Activated T-cell treated with anti-CD3 and anti-CD28 coated beads, Interleukin-2, amount 50 U/mL, for 72 hours (primary cell): ENCODE measurements around the gene ZSCAN30. TPM values are rescaled to one million over a fixed set of nuclear protein-coding genes. Genes with fewer than 3 reads are reported as not detected.

Source experiments
- ATAC-seq, 2 donors: fragments of 150-1000 bp; cut with Tn5 transposase; replicated peaks in 1 of 2; 2 replicates each; pipeline ENCODE4 v1.10.0; 2021; ENCODE audit warnings: moderate library complexity in 2 of 2, mild to moderate bottlenecking in 1 of 2
- DNase-seq, 2 donors: peaks; one replicate each; pipeline ENCODE4 v3.0.0; 2021 to 2022; ENCODE audit warnings: mixed read lengths in 1 of 2
- H3K27ac Mint-ChIP-seq: one replicate; pipeline ENCODE4 v1.8.0; 2022; ENCODE audit warnings: mild to moderate bottlenecking, moderate library complexity, mixed read lengths
- H3K27me3 Mint-ChIP-seq: one replicate; pipeline ENCODE4 v1.8.0; 2022; ENCODE audit warnings: low read depth, mixed read lengths
- H3K36me3 Mint-ChIP-seq, 2 donors: one replicate each; pipeline ENCODE4 v1.8.0; 2022; ENCODE audit warnings: mixed read lengths in 2 of 2, mild to moderate bottlenecking in 1 of 2; ENCODE audit not compliant: insufficient read depth in 2 of 2
- H3K4me1 Mint-ChIP-seq: one replicate; pipeline ENCODE4 v1.8.0; 2022; ENCODE audit warnings: low read depth, mixed read lengths
- H3K4me3 Mint-ChIP-seq, 2 donors: one replicate each; pipeline ENCODE4 v1.8.0; 2022; ENCODE audit warnings: mild to moderate bottlenecking in 2 of 2, mixed read lengths in 2 of 2, moderate library complexity in 2 of 2
- H3K9me3 Mint-ChIP-seq, 2 donors: one replicate each; pipeline ENCODE4 v1.8.0; 2022; ENCODE audit warnings: mixed read lengths in 2 of 2
- total RNA-seq, 2 donors: library from RNA; stranded (reverse); gene quantifications; one replicate each; pipeline ENCODE4 v1.2.3, GENCODE V29; 2022

The ZSCAN30 gene
- total RNA-seq, 2 donors from 2014 or later: 47.2 to 49.6 TPM

DNA sequence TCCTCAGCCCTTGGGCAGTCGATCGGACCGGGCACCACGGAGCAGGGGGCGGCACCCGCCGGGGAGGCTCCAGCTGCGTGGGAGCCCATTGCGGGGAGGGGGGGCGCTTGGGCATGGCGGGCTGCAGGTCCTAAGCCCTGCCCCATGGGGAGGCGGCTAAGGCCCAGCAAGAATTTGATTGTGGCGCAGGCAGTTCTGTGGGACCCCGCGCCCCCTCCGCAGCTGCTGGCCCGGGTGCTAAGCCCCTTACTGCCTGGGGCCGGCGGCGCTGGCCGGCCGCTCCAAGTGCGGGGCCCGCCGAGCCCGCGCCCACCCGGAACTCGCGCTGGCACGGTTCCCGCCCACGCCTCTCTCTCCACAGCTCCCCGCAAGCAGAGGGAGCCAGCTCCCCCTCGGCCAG is 18.4 kb downstream of the ZSCAN30 start:
- DNase-seq (no peak), ATAC-seq (no peak)
- Mint-ChIP-seq H3K9me3 (peaks cover 11 to 17% of the 10 kb centered on the region in 2 donors), H3K27ac (no peak overlapping the region), H3K36me3 (peaks cover 14 to 25% of the 10 kb centered on the region in 2 donors), H3K4me3 (no peak overlapping the region), H3K27me3 (no peaks in the 10 kb centered on the region), H3K4me1 (peaks cover 16% of the 10 kb centered on the region)

DNA sequence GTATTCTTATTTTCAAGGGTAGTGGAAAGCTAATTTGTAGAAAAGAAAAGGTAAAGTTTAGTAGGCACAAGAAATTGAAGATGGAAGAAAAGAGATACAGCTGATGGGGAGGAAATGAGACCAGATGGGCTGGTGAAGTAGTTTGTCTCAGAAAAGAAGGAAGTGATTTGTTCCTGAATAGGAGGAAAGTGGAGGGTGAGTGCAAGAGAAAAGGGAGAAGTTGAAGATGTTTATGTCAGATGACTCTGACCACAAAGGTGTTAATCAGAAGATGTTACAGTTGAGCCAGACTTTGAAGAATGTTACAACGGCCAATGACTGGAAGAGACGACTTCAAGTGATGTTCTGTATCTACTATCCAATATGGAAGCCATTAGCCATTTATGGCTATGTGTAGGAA is 21.2 kb downstream of the ZSCAN30 start:
- H3K27ac Mint-ChIP-seq: peak overlapping the region; percentile 10
- peaks cover 16% of the 10 kb centered on the region for H3K4me1 Mint-ChIP-seq
- ATAC-seq (no peak), DNase-seq (no peak)
- peaks cover 13 to 21% of the 10 kb centered on the region in 2 donors for H3K9me3 Mint-ChIP-seq
- H3K36me3 Mint-ChIP-seq: peaks cover 18 to 30% of the 10 kb centered on the region in 2 donors
- H3K27me3 Mint-ChIP-seq: no peaks in the 10 kb centered on the region
- peak overlapping the region in 1 of 2 donors; percentile 27 for H3K4me3 Mint-ChIP-seq

DNA sequence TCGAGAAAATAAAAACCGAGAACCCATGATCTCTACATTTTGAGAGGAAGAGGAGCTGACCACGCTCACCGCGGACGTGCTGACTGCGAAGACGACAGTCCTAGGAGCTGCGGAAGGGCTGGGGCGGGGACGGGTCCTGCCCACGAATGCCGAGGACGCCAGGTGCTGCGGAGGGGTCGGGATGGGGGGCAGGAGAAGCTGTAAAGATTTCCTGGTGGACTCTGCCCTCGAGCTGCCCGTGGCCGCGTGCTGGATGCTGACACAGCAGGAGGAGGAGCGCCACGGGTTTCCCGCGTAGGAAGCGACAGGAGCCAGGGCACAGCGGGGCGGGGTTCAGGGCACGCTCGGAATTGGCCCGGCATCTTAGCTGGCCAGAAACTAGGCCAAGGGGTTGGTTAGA is 22.2 kb downstream of the ZSCAN30 start:
- H3K9me3 Mint-ChIP-seq: peaks cover 13 to 19% of the 10 kb centered on the region in 2 donors
- DNase-seq: peak; percentile 12 to 21
- H3K4me3 Mint-ChIP-seq: peak overlapping the region; percentile 87 to 90
- peak in 1 of 2 donors; percentile 15 for ATAC-seq
- H3K4me1 Mint-ChIP-seq: peaks cover 16% of the 10 kb centered on the region
- H3K27ac Mint-ChIP-seq: no peak overlapping the region
- H3K27me3 Mint-ChIP-seq: no peaks in the 10 kb centered on the region
- peaks cover 18 to 25% of the 10 kb centered on the region in 2 donors for H3K36me3 Mint-ChIP-seq

DNA sequence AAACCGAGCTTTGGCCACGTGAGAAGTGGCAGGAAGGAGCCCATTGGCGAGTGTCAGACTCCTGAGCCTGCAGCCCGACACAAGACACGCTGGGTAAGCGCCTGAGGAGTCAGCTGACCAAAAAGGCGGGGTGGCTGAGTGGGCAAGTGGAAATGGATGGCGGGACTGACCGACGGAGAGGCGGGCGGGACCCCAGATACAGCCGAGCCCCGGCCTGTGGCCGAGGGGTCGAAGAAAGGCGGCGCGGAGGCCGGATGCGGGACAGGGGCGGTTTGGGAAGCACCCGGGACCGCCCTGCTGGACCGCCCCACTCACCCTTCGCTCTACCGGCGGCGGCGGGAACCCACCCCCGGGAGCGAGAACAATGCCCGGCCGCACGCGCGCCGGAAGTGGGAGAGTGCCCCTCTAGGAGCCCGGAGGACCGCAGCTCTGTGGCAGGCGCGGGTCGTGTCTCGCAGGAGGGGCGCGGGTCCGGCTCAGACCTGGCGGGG is 22.8 kb downstream of the ZSCAN30 start:
- Mint-ChIP-seq H3K4me3 (peak overlapping the region; percentile 87 to 90), H3K9me3 (peaks cover 13 to 19% of the 10 kb centered on the region in 2 donors), H3K4me1 (peaks cover 16% of the 10 kb centered on the region), H3K36me3 (peaks cover 18 to 27% of the 10 kb centered on the region in 2 donors), H3K27ac (peak overlapping the region; percentile 89), H3K27me3 (no peaks in the 10 kb centered on the region)
- ATAC-seq: peak; percentile 86 to 90
- DNase-seq: peak; percentile 67 to 77

DNA sequence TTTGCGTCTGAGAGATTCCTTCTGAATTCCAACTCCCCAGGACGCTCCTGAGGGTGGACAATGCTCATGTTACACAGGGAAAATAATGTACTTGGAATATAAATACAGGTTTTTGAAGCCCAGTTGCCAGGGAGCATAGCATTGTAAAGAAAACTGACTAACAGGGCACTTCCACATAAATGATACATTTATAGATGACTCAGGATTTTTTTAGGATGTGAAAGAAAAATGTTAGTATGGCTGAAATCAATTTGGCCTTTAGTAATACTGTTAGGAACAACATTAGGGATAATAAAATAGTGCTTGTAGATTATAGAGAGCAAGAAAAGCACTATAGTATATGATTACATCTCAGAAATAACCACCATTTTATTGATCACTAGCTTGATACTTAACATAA is 25.6 kb downstream of the ZSCAN30 start:
- Mint-ChIP-seq H3K4me3 (no peak overlapping the region), H3K27ac (no peak overlapping the region), H3K9me3 (peaks cover 12 to 19% of the 10 kb centered on the region in 2 donors), H3K4me1 (peaks cover 16% of the 10 kb centered on the region), H3K27me3 (no peaks in the 10 kb centered on the region), H3K36me3 (peaks cover 25 to 35% of the 10 kb centered on the region in 2 donors)
- ATAC-seq (no peak), DNase-seq (no peak)

DNA sequence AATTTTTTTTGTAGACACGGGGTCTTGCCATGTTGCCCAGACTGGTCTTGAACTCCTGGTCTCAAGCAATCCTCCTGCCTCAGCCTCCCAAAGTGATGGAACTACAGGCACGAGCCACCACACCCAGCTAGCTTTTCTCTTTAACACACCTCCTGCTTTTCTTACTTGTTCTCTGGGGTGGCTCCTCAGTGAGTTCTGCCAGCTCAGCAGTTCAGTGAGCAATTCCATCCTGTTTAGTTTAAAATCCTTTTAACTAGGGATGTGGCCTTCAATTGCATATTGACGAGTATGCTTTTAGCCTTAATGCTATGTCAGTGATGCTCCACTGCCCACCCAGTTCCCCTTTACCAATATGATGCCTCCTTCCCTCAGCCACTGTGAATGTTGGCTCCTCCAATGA is 33.1 kb downstream of the ZSCAN30 start:
- H3K4me1 Mint-ChIP-seq: no peaks in the 10 kb centered on the region
- H3K36me3 Mint-ChIP-seq: peaks cover 40 to 60% of the 10 kb centered on the region in 2 donors
- no peak overlapping the region for H3K4me3 Mint-ChIP-seq
- peaks cover 10 to 22% of the 10 kb centered on the region in 2 donors for H3K9me3 Mint-ChIP-seq
- ATAC-seq (no peak), DNase-seq (no peak)
- H3K27me3 Mint-ChIP-seq: no peaks in the 10 kb centered on the region
- H3K27ac Mint-ChIP-seq: no peak overlapping the region

DNA sequence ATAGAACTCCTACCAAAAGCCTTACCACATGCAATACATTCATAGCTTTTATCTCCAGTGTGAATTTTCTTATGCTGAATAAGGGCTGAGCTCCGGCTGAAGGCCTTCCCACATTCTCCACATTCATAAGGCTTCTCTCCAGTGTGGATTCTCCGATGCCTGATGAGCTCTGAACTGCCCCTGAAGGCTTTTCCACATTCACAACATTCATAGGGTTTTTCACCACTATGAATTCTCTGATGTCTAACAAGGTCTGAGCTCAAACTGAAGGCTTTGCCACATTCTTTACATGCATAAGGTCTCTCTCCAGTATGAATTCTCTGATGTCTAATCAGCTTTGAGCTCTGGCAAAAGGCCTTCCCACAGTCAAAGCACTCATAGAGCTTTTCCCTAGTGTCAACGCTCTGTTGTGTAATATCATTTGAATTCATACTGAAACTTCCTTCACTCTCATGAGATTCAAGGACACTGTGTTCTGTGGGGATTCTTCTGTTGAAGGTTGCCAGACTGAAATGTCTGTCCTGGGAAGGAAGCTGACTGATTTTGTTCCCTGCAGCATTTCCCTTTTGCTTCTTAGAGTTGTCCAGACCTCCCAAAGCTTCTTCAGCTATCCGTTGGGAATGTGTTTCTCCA is 36.3 kb downstream of the ZSCAN30 start:
- Mint-ChIP-seq H3K4me1 (no peaks in the 10 kb centered on the region), H3K9me3 (peaks cover 12 to 27% of the 10 kb centered on the region in 2 donors), H3K27me3 (no peaks in the 10 kb centered on the region), H3K36me3 (peaks cover 37 to 60% of the 10 kb centered on the region in 2 donors), H3K4me3 (no peak overlapping the region), H3K27ac (no peak overlapping the region)
- no peak for ATAC-seq
- no peak for DNase-seq

DNA sequence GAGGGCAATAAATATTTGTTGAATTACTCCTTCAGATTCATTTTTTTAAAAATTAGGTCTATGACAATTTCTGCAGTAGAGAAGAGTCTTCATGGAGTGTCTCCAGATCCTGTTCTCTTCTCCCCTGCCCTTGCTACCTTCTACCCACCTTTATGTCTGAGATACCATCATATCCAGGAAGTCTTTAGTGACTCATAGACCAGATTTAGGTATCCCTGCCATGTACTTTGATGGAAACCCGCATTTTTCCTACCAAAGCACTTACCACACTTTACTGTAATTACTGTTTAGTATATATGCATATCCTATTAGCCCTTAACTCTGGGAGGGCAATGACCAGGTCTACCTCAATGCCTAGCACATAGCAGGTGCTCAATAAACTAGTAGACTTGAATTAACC is 37.6 kb downstream of the ZSCAN30 start:
- Mint-ChIP-seq H3K27ac (no peak overlapping the region), H3K36me3 (peaks cover 36 to 63% of the 10 kb centered on the region in 2 donors), H3K4me3 (no peak overlapping the region), H3K4me1 (no peaks in the 10 kb centered on the region), H3K9me3 (peaks cover 12 to 25% of the 10 kb centered on the region in 2 donors), H3K27me3 (no peaks in the 10 kb centered on the region)
- no peak for DNase-seq
- no peak for ATAC-seq

DNA sequence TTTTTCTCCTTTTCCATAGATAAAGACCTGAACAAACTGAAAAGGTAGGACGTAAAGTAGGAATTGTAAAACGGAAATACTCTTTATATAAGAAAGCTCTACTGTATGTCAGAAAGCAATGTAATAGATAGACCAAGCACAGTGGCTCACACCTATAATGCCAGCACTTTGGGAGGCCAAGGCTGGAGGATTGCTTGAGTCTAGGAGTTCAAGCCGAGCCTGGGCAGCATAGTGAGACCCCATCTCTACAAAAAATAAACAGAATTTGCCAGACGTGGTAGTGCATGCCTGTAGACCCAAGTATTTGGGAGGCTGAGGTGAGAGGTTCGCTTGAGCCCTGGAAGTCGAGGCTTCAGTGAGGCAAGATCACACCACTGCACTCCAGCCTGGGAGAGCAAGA is 41.6 kb downstream of the ZSCAN30 start:
- peaks cover 54 to 78% of the 10 kb centered on the region in 2 donors for H3K36me3 Mint-ChIP-seq
- peaks cover 19% of the 10 kb centered on the region for H3K4me1 Mint-ChIP-seq
- H3K9me3 Mint-ChIP-seq: peaks cover 17 to 41% of the 10 kb centered on the region in 2 donors
- H3K27ac Mint-ChIP-seq: no peak overlapping the region
- DNase-seq: no peak
- no peak overlapping the region for H3K4me3 Mint-ChIP-seq
- ATAC-seq: no peak
- no peaks in the 10 kb centered on the region for H3K27me3 Mint-ChIP-seq

DNA sequence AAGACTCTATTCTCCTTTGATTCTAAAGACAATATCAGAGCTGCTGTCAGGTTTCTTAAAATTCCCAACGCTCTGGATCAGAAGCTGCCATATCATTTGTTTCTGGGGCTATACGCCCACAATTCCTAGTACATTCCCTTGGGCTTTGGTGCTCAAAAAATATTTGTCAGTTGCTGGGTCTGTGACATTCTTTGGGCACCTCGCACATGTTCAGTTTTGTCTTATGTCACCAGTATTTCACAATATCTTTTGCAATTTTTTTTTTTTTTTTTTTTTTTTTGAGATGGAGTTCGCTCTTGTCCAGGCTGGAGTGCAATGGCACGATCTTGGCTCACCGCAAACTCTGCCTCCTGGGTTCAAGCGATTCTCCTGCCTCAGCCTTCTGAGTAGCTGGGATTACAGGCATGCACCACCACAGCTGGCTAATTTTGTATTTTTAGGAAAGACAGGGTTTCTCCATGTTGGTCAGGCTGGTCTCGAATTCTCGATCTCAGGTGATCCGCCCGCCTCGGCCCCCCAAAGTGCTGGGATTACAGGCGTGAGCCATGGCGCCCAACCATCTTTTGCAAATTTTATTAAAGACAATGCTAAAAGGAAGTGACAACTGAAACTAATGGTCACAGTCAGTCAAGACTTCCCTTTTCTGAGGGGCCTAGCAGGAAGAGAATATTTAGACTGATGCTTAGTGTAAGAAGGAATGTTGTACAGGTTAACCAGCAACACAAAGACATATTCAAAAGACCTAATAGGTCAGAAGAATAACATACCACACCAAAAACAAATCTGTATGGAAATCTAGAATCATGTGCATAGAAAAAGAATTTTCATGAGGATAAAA is 42.4 kb downstream of the ZSCAN30 start:
- H3K36me3 Mint-ChIP-seq: peaks cover 51 to 78% of the 10 kb centered on the region in 2 donors
- DNase-seq (no peak), ATAC-seq (no peak)
- no peak overlapping the region for H3K4me3 Mint-ChIP-seq
- H3K27ac Mint-ChIP-seq: no peak overlapping the region
- H3K9me3 Mint-ChIP-seq: peaks cover 16 to 38% of the 10 kb centered on the region in 2 donors
- H3K27me3 Mint-ChIP-seq: no peaks in the 10 kb centered on the region
- peaks cover 19% of the 10 kb centered on the region for H3K4me1 Mint-ChIP-seq

DNA sequence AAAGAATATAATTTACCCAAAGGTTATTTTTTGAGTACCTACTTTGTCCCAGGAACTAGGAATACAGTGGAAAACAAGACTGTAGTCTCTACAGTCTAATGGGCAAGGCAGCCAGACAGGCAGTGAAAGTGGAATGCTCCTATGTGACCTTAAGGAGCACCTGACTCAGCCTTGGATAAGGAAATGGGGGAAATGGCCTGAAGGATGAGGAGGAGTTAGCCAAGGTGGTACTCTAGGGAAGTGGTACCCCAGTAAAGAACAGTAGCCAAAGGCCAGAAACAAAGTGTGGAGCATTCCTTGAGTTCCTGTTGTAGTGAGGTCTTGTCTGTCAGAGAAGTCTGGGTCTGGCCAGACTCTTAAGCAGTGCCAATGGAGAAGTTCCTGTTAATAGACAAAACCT is 43.2 kb downstream of the ZSCAN30 start:
- H3K4me3 Mint-ChIP-seq: no peak overlapping the region
- no peak for DNase-seq
- H3K36me3 Mint-ChIP-seq: peaks cover 48 to 76% of the 10 kb centered on the region in 2 donors
- H3K27ac Mint-ChIP-seq: peak overlapping the region; percentile 51
- H3K4me1 Mint-ChIP-seq: peaks cover 22% of the 10 kb centered on the region
- H3K27me3 Mint-ChIP-seq: no peaks in the 10 kb centered on the region
- H3K9me3 Mint-ChIP-seq: peaks cover 13 to 33% of the 10 kb centered on the region in 2 donors
- no peak for ATAC-seq

DNA sequence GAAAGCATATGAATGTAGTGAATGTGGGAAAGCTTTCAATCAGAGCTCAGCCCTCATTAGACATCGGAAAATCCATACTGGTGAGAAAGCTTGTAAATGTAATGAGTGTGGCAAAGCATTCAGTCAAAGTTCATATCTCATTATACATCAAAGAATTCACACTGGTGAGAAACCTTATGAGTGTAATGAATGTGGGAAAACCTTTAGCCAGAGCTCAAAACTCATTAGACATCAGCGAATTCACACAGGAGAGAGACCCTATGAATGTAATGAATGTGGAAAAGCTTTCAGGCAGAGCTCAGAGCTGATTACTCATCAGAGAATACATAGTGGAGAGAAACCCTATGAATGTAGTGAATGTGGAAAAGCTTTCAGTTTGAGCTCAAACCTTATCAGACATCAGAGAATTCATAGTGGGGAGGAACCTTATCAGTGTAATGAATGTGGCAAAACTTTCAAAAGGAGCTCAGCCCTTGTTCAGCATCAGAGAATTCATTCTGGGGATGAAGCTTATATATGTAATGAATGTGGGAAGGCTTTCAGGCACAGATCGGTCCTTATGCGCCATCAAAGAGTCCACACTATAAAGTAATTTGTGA is 44.2 kb downstream of the ZSCAN30 start:
- DNase-seq (no peak), ATAC-seq (no peak)
- Mint-ChIP-seq H3K27me3 (no peaks in the 10 kb centered on the region), H3K4me3 (no peak overlapping the region), H3K27ac (no peak overlapping the region), H3K4me1 (peaks cover 22% of the 10 kb centered on the region), H3K36me3 (peaks cover 50 to 69% of the 10 kb centered on the region in 2 donors), H3K9me3 (peaks cover 13 to 32% of the 10 kb centered on the region in 2 donors)

DNA sequence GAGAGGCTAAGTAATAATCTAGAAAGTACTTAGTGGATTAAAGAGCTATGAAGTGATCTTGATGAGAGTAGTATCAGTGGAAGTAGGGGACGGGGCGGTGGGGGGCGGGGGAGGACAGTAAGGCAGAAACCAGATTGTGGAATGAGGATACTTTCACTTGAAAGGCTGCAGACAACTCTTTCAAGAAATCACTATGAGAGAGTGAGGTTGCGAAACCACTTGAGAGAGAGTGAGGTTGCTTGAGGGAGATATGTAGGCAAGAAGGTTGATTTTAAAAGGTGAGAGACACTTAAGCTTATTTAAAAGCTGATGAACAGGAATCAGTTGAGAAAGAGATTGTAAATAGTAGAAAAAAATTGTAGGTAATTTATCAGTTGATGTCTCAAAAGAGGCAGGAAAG is 45.4 kb downstream of the ZSCAN30 start:
- DNase-seq (no peak), ATAC-seq (no peak)
- H3K4me3 Mint-ChIP-seq: peak overlapping the region in 1 of 2 donors; percentile 32
- H3K27me3 Mint-ChIP-seq: no peaks in the 10 kb centered on the region
- peaks cover 22% of the 10 kb centered on the region for H3K4me1 Mint-ChIP-seq
- H3K9me3 Mint-ChIP-seq: peaks cover 11 to 28% of the 10 kb centered on the region in 2 donors
- H3K36me3 Mint-ChIP-seq: peaks cover 45 to 64% of the 10 kb centered on the region in 2 donors
- H3K27ac Mint-ChIP-seq: peak overlapping the region; percentile 14
